CD4-positive, alpha-beta T cell (primary cell): ENCODE measurements around the gene KIF3A. TPM values are rescaled to one million over a fixed set of nuclear protein-coding genes. Genes with fewer than 3 reads are reported as not detected.

Experiments
- ATAC-seq: fragments of 200-7000 bp; cut with Tn5 transposase; one replicate; pipeline ENCODE4 v1.10.0; 2022; ENCODE audit warnings: mild to moderate bottlenecking; ENCODE audit not compliant: poor library complexity
- CTCF ChIA-PET: fragments of 350-600 bp; sonication (Branson Sonifier 250); formaldehyde crosslinking; loops from one replicate; lab custom pipeline; 2021; ENCODE audit warnings: antibody characterized with exemption, inconsistent platforms; lab: Charles Lee
- POLR2A ChIA-PET: fragments of 350-600 bp; sonication (Branson Sonifier 250); formaldehyde crosslinking; loops from one replicate; lab custom pipeline; 2021; ENCODE audit warnings: antibody characterized with exemption, inconsistent platforms; lab: Charles Lee
- DNase-seq, 14 experiments: peaks; one replicate each; pipeline ENCODE4 v3.0.0-alpha.2; 2013 to 2020; ENCODE audit warnings: mixed read lengths in 2 of 14
- H3K27ac ChIP-seq, 2 donors: one replicate each; pipeline versions ENCODE4 v1.5.1 to v1.7.0; 2013; ENCODE audit warnings: low read length in 2 of 2, low read depth in 1 of 2, mild to moderate bottlenecking in 1 of 2
- H3K27me3 ChIP-seq, 2 experiments: 1 replicate in 1 of 2; 2 replicates in 1 of 2; pipeline versions ENCODE4 v1.6.1 to v1.7.0; 2013; ENCODE audit warnings: low read length in 2 of 2, control low read depth in 1 of 2, mild to moderate bottlenecking in 1 of 2, moderate library complexity in 1 of 2; ENCODE audit not compliant: insufficient read depth in 2 of 2, control insufficient read depth in 1 of 2
- H3K36me3 ChIP-seq: one replicate; pipeline ENCODE4 v1.6.1; 2013; ENCODE audit warnings: low read length, control low read depth; ENCODE audit not compliant: insufficient read depth
- H3K4me1 ChIP-seq: one replicate; pipeline ENCODE4 v1.6.1; 2013; ENCODE audit warnings: low read length, control low read depth; ENCODE audit not compliant: insufficient read depth
- H3K4me3 ChIP-seq: one replicate; pipeline ENCODE4 v1.5.1; 2013; ENCODE audit warnings: mild to moderate bottlenecking, low read length, moderate library complexity
- H3K9me3 ChIP-seq, 2 experiments: 1 replicate in 1 of 2; 2 replicates in 1 of 2; pipeline versions ENCODE4 v1.6.1 to v1.7.0; 2013; ENCODE audit warnings: low read length in 2 of 2, mild to moderate bottlenecking in 2 of 2, control low read depth in 1 of 2, moderate library complexity in 1 of 2; ENCODE audit not compliant: control insufficient read depth in 1 of 2, insufficient read depth in 1 of 2
- H3K27ac Mint-ChIP-seq: one replicate; pipeline ENCODE4 v1.8.0; 2020; ENCODE audit warnings: mixed read lengths
- H3K27me3 Mint-ChIP-seq: one replicate; pipeline ENCODE4 v1.8.0; 2021; ENCODE audit warnings: mixed read lengths
- H3K36me3 Mint-ChIP-seq: one replicate; pipeline ENCODE4 v1.8.0; 2021; ENCODE audit warnings: low read depth, mixed read lengths
- H3K4me1 Mint-ChIP-seq: one replicate; pipeline ENCODE4 v1.8.0; 2021; ENCODE audit warnings: low read depth, mixed read lengths
- H3K4me3 Mint-ChIP-seq: one replicate; pipeline ENCODE4 v1.8.0; 2020; ENCODE audit warnings: mild to moderate bottlenecking, mixed read lengths
- H3K9me3 Mint-ChIP-seq: one replicate; pipeline ENCODE4 v1.8.0; 2020; ENCODE audit warnings: mixed read lengths
- CTCF ChIP-seq: fragments of 200-600 bp; IDR thresholded peaks from one replicate; pipeline ENCODE4 v1.8.0; 2022; ENCODE audit warnings: antibody characterized with exemption, mild to moderate bottlenecking
- intact Hi-C, 2 experiments: fragments of 100-400 bp; cut with DNase I in 1 of 2; cut with micrococcal nuclease in 1 of 2; formaldehyde crosslinking; loops; one replicate each; pipeline versions ENCODE4 v1.15.1 to v1.9.0; 2023 to 2025; cut with DNase I, micrococcal nuclease
- total RNA-seq, 174 experiments: library from RNA in 2 of 174; stranded (reverse) in 2 of 174; gene quantifications; one replicate each; pipeline ENCODE4 v1.2.3 and lab custom pipeline; 2021 to 2026

Gene KIF3A
- total RNA-seq, 2 experiments from 2014 or later: 10.2 to 12.4 TPM

GRCh38 chr5:132644177-132644576 lies 93.2 kb downstream of the KIF3A start:
- intact Hi-C loops: no loop called here
- no peaks in the 10 kb centered on the region for H3K4me1 ChIP-seq
- no peak overlapping the region for H3K4me3 ChIP-seq
- no peak overlapping the region for H3K27ac ChIP-seq
- peaks cover 68% of the 10 kb centered on the region for H3K36me3 Mint-ChIP-seq
- ATAC-seq (no peak), DNase-seq (no peak)
- H3K9me3 Mint-ChIP-seq: peaks cover 11% of the 10 kb centered on the region
- no peak overlapping the region for H3K27ac Mint-ChIP-seq
- CTCF ChIA-PET: interaction anchor here (0.6 kb wide), 1 partner anchor 20 kb away, joined by 3 read pairs; no protein-coding TSS in a partner anchor
- H3K4me1 Mint-ChIP-seq: no peaks in the 10 kb centered on the region
- no peak overlapping the region for H3K4me3 Mint-ChIP-seq
- no peaks in the 10 kb centered on the region for H3K27me3 ChIP-seq
- peaks cover 38% of the 10 kb centered on the region for H3K36me3 ChIP-seq
- TF ChIP-seq CTCF: no peak
- POLR2A ChIA-PET: no interaction called here
- H3K27me3 Mint-ChIP-seq: no peaks in the 10 kb centered on the region
- peaks cover 0 to 17% of the 10 kb centered on the region in 2 experiments for H3K9me3 ChIP-seq

Other genes starting within 250 kb of the KIF3A start
- gene IRF1, start 246.8 kb downstream of the KIF3A start, total RNA-seq: 1,000 to 10,000 TPM; 1,212 to 1,234 TPM
- gene IL5, start 194.0 kb downstream of the KIF3A start, total RNA-seq: not detected
- gene RAD50, start 180.6 kb downstream of the KIF3A start, total RNA-seq: 10 to 100 TPM; 12.7 to 13.4 TPM
- under 1 TPM in 1 of 2 experiments, not detected in 1; 0.17 TPM for gene IL13, start 79.4 kb downstream of the KIF3A start, total RNA-seq
- gene IL4, start 63.6 kb downstream of the KIF3A start, total RNA-seq: not detected
- 1 to 10 TPM; 7.2 to 8.8 TPM for gene CCNI2, start 9.9 kb upstream of the KIF3A start, total RNA-seq
- gene SEPTIN8, start 39.7 kb upstream of the KIF3A start, total RNA-seq: 1 to 10 TPM; 4.4 to 5.3 TPM
- gene SOWAHA, start 75.8 kb upstream of the KIF3A start, total RNA-seq: not detected
- gene SHROOM1, start 93.1 kb upstream of the KIF3A start, total RNA-seq: under 1 TPM in 1 of 2 experiments, not detected in 1; 0.59 TPM
- 1 to 10 TPM in 1 of 2 experiments, under 1 TPM in 1; 0.91 to 1.6 TPM for gene GDF9, start 128.9 kb upstream of the KIF3A start, total RNA-seq
- gene UQCRQ, start 129.1 kb upstream of the KIF3A start, total RNA-seq: 100 to 1,000 TPM; 119 to 132 TPM
- under 1 TPM; 0.30 to 0.31 TPM for gene LEAP2, start 136.1 kb upstream of the KIF3A start, total RNA-seq
- 100 to 1,000 TPM in 1 of 2 experiments, 10 to 100 TPM in 1; 97.9 to 103 TPM for gene AFF4, start 226.1 kb upstream of the KIF3A start, total RNA-seq